Activated B cell treated with CpG ODN at 0.5 μM for 24 hours (primary cell): ENCODE measurements around the gene PPARG. TPM values are rescaled to one million over a fixed set of nuclear protein-coding genes. Genes with fewer than 3 reads are reported as not detected.

Source experiments
- ATAC-seq: fragments of 200-7000 bp; cut with Tn5 transposase; one replicate; pipeline ENCODE4 v1.10.0; 2021; ENCODE audit warnings: low read depth, mild to moderate bottlenecking, moderate library complexity
- CTCF ChIA-PET: fragments of 350-600 bp; sonication (Branson Sonifier 250); formaldehyde crosslinking; loops from one replicate; lab custom pipeline; 2021; ENCODE audit warnings: antibody characterized with exemption; lab: Charles Lee
- POLR2A ChIA-PET: fragments of 350-600 bp; sonication (Branson Sonifier 250); formaldehyde crosslinking; loops from one replicate; lab custom pipeline; 2021; ENCODE audit warnings: antibody characterized with exemption; lab: Charles Lee
- DNase-seq: peaks from one replicate; pipeline ENCODE4 v3.0.0; 2022
- H3K27ac Mint-ChIP-seq: one replicate; pipeline ENCODE4 v1.8.0; 2020; ENCODE audit warnings: mixed read lengths
- H3K27me3 Mint-ChIP-seq: one replicate; pipeline ENCODE4 v1.8.0; 2021; ENCODE audit warnings: mixed read lengths
- H3K36me3 Mint-ChIP-seq: one replicate; pipeline ENCODE4 v1.8.0; 2021; ENCODE audit warnings: low read depth, mixed read lengths
- H3K4me1 Mint-ChIP-seq: one replicate; pipeline ENCODE4 v1.8.0; 2021; ENCODE audit warnings: mixed read lengths
- H3K4me3 Mint-ChIP-seq: one replicate; pipeline ENCODE4 v1.8.0; 2020; ENCODE audit warnings: mild to moderate bottlenecking, mixed read lengths
- H3K9me3 Mint-ChIP-seq: one replicate; pipeline ENCODE4 v1.8.0; 2020; ENCODE audit warnings: mixed read lengths
- CTCF ChIP-seq: fragments of 200-600 bp; IDR thresholded peaks from one replicate; pipeline ENCODE4 v1.8.0; 2022; ENCODE audit warnings: antibody characterized with exemption, mild to moderate bottlenecking
- intact Hi-C: fragments of 100-400 bp; cut with micrococcal nuclease; formaldehyde crosslinking; loops from one replicate; pipeline ENCODE4 v1.15.1; 2024
- total RNA-seq: library from RNA; stranded (reverse); gene quantifications from 2 replicates; pipeline ENCODE4 v1.2.3, GENCODE V29; 2022

PPARG gene
- total RNA-seq, 1 donor from 2014 or later, result not detected

- ChIA-PET CTCF (no interaction called here), POLR2A (no interaction called here)
- Mint-ChIP-seq H3K4me3 (no peak overlapping the region), H3K4me1 (no peaks in the 10 kb centered on the region), H3K36me3 (no peaks in the 10 kb centered on the region), H3K27me3 (peaks cover 4% of the 10 kb centered on the region), H3K9me3 (no peaks in the 10 kb centered on the region), H3K27ac (no peak overlapping the region)
- intact Hi-C loops, result no loop called here
- no peak for ATAC-seq
- TF ChIP-seq CTCF, result no peak
- DNase-seq, result no peak
These were observed 161.2 kb downstream of the PPARG start for GRCh38 chr3:12449889-12450682.

GRCh38 chr3:12451481-12451880 lies 162.6 kb downstream of the PPARG start:
- no peaks in the 10 kb centered on the region for H3K36me3 Mint-ChIP-seq
- POLR2A ChIA-PET, result no interaction called here
- H3K27ac Mint-ChIP-seq, result no peak overlapping the region
- no peaks in the 10 kb centered on the region for H3K4me1 Mint-ChIP-seq
- TF ChIP-seq CTCF, result no peak
- ATAC-seq (no peak), DNase-seq (no peak)
- no peaks in the 10 kb centered on the region for H3K9me3 Mint-ChIP-seq
- no peak overlapping the region for H3K4me3 Mint-ChIP-seq
- no peaks in the 10 kb centered on the region for H3K27me3 Mint-ChIP-seq
- CTCF ChIA-PET, result no interaction called here
- intact Hi-C loops, result no loop called here

GRCh38 chr3:12451960-12452359 lies 163.1 kb downstream of the PPARG start:
- H3K4me1 Mint-ChIP-seq, result no peaks in the 10 kb centered on the region
- CTCF ChIA-PET, result no interaction called here
- no peaks in the 10 kb centered on the region for H3K27me3 Mint-ChIP-seq
- no peak overlapping the region for H3K27ac Mint-ChIP-seq
- DNase-seq (no peak), ATAC-seq (no peak)
- no peak overlapping the region for H3K4me3 Mint-ChIP-seq
- no peak for TF ChIP-seq CTCF
- POLR2A ChIA-PET, result no interaction called here
- H3K9me3 Mint-ChIP-seq, result no peaks in the 10 kb centered on the region
- H3K36me3 Mint-ChIP-seq, result no peaks in the 10 kb centered on the region
- intact Hi-C loops, result no loop called here

- TF ChIP-seq CTCF, result no peak
- intact Hi-C loops, result no loop called here
- ATAC-seq (no peak), DNase-seq (no peak)
- POLR2A ChIA-PET, result no interaction called here
- CTCF ChIA-PET, result no interaction called here
- Mint-ChIP-seq H3K27me3 (no peaks in the 10 kb centered on the region), H3K4me3 (no peak overlapping the region), H3K27ac (no peak overlapping the region), H3K4me1 (no peaks in the 10 kb centered on the region), H3K9me3 (no peaks in the 10 kb centered on the region), H3K36me3 (no peaks in the 10 kb centered on the region)
These were observed 163.8 kb downstream of the PPARG start for GRCh38 chr3:12452361-12453330.
